CD4-positive, alpha-beta T cell treated with Interleukin-4 for 4 hours (primary cell): ENCODE results near the gene ZSCAN5A.
A peak's percentile ranks its signal among the peaks of the same experiment; 100 is the strongest.
"Not testable (repeated sequence)": the region's sequence is repeated elsewhere in the genome, so short reads cannot be mapped to it uniquely, and the experiment has no call there.

Experiments used
- DNase-seq: peaks from one replicate; pipeline ENCODE4 v3.0.0-alpha.2; 2020

Gene ZSCAN5A

DNA sequence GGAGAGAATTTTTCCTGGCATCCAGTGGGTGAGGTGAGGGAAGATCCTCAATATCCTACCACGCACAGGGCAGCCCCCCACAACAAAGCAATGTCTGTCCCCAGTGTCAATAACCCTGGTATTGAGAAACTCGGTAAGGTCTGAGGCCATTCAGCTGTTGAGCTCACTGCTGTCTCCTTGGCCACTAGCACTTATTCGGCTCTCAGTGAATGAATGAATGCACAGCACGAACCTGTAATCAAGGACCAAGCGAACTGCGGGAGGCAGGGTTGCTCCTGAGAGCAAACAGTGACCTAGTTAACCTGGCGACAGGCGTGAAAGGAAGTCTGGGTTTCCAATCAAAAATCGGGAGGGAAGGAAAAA is 640 bp downstream of the ZSCAN5A start:
- DNase-seq: no peak

DNA sequence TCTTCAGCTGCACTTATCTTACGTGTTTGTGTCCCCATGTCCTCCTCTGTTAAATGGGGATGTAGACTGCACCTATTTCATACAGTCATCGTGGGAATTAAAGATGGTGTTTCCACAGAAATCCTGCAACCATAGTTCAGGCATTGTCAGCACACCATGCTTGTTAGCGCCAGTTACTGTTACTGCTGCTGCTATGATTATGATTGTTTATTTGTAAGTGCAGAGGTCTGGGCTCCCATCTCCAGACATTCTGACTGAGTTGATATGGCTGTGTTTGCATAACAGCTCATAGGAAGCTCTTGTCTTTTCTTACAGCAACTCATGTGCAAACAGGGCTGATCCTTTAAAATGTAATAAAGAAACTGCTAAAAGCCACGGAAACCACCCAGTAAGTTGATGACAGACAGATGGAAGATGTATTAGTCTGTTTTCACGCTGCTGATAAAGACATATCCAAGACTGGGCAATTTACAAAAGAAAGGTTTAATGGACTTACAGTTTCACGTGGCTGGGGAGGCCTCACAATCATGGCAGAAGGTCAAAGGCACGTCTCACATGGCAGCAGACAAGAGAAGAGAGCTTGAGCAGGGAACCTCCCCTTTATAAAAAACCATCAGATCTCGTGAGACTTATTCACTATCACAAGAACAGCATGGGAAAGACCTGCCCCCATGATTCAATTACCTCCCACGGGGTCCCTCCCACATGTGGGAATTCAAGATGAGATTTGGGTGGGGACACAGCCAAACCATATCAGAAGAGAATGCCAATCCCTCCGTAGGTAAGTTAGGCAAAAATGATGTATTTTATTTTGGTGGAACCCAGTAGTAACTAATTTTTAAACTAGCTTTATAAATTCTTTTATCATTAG is 1.6 kb downstream of the ZSCAN5A start:
- DNase-seq: no peak

- DNase-seq: no peak
Measured at GRCh38 chr19:56312342-56312741, 2.3 kb downstream of the ZSCAN5A start.

- no peak for DNase-seq
Measured at GRCh38 chr19:56310462-56310861, 4.2 kb downstream of the ZSCAN5A start.

GRCh38 chr19:56309511-56310185 is 5.0 kb downstream of the ZSCAN5A start:
- peak; percentile 25 for DNase-seq

DNA sequence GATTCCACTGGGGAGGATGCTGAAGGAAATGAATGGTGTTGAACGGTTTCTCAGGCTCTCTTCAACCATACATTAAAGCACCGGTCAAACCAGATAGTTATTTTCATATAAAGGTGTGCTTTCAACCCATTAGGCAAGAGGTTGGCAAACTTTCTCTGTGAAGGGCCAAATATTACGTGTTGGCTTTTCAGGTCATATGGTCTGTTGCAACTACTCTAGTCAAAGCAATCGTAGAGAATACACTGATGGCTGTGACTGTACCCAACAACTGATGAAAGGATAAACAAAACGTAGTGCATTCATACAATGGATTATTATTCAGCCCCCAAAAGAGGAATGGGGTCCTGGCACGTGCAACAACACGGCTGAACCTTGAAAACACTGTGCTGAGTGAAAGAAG is 5.8 kb downstream of the ZSCAN5A start:
- DNase-seq: no peak

DNA sequence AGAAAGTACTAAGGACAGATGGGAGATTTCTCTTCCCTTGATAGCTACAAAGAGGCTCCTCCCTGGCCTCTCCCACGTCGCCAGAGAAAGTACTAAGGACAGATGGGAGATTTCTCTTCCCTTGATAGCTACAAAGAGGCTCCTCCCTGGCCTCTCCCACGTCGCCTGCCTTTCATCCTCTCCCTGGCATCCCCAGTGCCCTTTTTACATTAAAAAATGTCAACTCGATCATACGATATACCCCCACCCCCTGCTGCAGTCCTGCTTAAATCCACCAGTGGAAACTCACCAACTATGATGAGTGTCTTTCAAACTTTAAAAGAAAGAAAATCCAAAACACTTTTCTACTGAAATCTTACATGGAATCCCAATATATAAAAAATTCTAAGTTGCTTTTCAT is 7.6 kb downstream of the ZSCAN5A start:
- not testable (repeated sequence) for DNase-seq

DNA sequence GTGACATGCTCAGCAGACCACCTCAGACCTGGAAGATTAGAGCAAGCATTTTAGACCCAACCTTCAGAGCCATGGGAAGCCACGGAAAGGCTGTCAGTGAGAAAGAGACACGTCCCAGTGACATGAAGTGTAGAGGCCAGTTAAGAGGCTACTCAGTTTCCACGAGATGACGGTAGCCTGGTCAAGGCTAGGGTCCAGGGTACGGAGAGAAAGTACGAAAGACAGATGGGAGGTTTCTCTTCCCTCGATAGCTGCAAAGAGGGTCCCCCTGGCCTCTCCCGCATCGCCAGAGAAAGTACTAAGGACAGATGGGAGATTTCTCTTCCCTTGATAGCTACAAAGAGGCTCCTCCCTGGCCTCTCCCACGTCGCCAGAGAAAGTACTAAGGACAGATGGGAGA is 8.6 kb downstream of the ZSCAN5A start:
- no peak for DNase-seq

DNA sequence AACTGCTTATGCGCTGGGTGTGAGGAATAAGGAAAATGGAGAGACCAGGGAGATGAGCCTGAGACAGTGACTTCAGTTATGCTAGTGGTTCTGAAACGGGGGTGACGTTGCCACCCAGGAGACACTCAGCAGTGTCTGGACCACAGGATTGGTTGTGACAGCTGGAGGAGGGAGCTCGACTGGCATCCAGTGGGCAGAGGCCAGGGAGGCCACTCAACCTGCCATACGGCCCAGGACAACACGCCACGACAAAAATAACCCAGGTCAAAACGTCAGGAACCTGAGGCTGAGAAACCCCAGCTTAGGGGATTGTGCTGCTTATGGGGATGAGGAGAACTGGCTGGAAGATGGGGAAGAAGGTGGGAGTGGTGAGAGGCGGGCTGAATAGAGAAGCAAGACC is 10.4 kb downstream of the ZSCAN5A start:
- DNase-seq: no peak

DNA sequence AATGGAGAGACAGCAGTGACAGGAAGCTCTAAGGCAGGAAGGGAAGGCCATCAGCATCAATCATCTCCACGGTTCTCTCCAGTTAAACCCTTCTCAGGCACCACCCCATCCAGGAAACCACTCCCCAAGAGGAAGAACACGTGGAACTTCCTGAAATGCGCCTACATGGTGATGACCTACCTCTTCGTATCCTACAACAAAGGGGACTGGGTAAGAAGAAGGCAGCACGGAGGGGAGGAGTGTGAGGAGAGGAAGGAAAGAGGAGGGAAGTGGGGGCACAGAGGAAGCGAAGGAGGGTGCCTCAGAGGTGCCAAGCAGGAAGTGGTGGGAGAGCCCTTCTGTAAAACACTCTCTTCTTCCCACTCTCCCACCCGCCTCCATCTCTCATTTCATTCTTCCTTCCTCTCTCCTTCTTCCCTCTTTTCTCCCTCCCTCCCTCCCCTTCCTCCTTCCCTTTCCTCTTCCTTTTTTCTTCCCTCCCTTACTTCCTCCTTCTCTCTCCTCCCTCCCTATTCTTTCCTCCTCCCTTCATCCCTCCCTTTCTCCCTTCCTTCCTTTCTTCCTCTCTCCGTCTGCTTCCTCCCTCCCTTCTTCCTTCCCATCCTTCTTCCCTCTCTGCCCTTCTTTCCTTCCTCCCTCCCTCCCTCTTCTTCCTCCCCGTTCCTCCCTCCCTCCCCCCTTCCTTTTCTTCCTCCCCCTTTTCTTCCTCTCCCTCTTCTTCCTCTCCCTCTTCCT is 12.6 kb downstream of the ZSCAN5A start:
- no peak for DNase-seq

GRCh38 chr19:56301155-56301554 is 13.5 kb downstream of the ZSCAN5A start:
- no peak for DNase-seq

DNA sequence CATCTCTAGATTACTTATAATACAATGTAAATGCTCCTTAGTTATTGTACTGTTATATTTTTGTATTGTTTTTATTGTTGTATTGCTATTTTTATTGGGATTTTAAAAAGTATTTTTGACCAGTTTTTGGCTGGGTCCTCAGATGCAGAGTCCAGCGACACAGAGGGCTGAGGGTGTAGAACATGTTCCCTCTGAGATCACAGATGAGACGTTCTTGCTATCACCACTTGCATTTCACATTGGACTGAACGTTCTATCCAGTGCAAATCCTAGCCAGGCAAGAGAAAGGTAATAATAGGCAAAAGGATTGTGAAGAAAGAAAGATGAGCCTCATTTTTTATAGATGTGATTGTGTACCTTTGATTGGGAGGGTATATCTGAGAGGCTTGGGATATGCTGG is 15.0 kb downstream of the ZSCAN5A start:
- no peak for DNase-seq

GRCh38 chr19:56297010-56297409 is 17.6 kb downstream of the ZSCAN5A start:
- DNase-seq: no peak

- DNase-seq: no peak
Measured at GRCh38 chr19:56295531-56296455, 18.8 kb downstream of the ZSCAN5A start.

DNA sequence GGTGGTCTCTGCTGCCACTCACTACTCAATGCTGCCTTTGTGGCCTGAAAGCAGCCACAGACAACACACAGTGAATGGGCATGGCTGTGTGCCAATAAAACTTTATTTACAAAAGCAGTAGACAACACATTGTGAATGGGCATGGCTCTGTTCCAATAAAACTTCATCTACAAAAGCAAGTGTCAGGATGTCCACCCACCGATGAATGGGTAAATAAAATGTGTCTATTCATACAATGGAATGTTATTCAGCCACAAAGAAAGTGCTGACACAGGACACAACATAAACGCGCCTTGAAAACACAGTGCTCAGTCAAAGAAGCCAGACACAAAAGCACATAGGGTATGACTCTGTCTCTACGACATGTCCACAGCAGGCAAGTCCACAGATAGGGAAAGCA is 20.1 kb downstream of the ZSCAN5A start:
- DNase-seq: no peak

- no peak for DNase-seq
Measured at GRCh38 chr19:56291867-56292266, 22.8 kb downstream of the ZSCAN5A start.

GRCh38 chr19:56290104-56290503 is 24.5 kb downstream of the ZSCAN5A start:
- DNase-seq: no peak

GRCh38 chr19:56284746-56285145 is 29.9 kb downstream of the ZSCAN5A start:
- DNase-seq: no peak

DNA sequence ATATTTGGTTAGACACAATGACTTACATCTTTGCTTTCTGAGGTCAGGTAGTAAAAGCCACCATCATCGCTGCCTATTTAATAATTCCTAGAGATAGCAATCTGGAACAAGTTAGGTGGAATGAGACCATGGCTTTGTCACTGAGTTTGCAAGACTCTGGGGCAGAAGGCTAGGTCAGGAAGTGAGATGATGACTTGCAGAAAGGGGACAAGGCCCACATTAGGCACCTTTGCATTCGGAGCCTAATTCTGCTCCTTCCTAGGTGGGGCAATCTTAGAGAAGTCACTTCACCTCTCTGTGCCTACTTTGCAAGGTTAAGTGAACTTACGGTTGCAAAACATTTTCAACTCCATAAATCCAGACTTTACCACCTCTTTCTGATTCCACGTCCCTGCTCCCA is 31.8 kb downstream of the ZSCAN5A start:
- DNase-seq: no peak

DNA sequence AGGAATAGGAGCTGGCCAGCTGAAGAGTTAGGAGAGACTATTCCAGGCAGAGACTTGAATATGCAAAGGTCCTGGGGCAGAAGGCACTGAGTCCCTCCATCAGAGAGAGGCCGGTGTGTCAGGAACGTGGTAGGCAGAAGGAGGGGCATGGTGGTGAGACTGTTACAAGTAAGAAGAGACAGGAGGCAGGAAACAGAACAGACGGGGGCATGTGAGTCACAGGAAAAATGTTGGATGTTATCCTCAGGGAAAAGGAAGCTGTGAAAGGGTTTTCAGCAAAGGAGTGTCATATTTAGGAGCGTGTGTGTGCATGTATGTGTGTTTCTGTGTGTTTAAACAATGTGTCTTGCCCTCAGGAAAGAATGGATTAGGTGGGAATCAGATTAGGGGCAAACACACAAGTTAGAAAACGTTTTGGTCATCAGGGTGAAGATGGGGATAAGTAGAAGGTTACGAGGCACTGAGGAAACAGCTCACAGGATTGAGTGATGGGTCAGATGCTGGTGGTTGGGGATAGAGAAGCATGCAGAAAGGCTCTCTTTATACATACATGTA is 41.0 kb downstream of the ZSCAN5A start:
- DNase-seq: no peak

DNA sequence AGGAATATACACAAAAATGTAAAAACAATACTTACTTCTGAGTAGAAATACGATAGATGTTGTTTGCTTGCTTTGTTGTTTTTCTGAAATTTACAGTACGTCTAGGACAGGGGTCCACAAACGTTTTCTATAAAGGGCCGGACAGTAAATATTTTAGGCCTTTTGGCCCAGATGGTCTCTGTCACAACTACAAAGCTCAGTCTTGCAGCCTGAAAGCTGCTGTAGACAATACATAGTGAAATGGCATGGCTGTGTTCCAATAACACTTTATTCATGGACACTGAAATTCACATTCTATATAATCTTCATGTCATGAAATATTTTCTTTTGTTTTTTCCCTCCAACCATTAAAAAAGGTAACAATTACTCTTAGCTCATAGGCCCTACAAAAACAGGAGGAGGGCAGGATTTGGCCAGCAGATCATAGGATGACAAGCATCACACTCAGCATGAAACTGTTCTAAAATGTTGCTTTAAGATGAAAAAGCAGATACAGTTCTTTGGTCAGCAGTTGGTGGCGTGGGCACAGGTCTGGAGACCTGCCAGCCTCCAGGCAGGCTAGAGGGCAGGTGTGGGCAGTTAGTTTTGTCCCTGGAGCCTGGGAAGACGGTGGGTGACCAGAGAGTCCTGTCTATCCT is 42.4 kb downstream of the ZSCAN5A start, which contains the start of gene EDDM13:
Gene EDDM13, plus strand, starts transcription at position 588 of the 638 bp plus-strand sequence. CDS start 87 bp downstream, outside the sequence.
- no peak for DNase-seq

DNA sequence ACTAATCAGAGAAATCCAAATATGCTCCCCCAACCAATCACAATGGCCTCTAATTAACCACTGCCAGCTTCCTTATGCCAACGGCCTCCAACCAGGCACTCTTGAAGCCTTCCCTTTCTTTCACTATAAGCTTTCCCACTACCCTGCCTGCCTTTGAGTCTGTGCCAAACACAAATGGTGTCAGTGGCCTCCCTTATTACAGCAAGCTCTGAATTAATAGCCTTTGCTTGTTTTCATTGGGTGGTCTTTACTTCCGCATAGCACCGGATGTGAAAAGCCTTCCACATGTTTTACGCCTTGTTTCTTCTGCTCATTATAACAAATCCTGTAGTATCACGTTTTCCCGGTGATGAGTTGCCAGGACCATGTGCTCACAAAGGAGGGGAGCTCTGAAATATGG is 43.5 kb downstream of the ZSCAN5A start:
- no peak for DNase-seq
